Hematopoietic multipotent progenitor cell treated with erythropoietin and hydrocortisone succinate and interleukin-3 and kit ligand, for 15 days (in vitro differentiated cells): ENCODE data around the gene ZNF135.
A peak's percentile ranks its signal among the peaks of the same experiment; 100 is the strongest.

Source experiments
- DNase-seq: peaks from one replicate; pipeline ENCODE4 v3.0.0-alpha.2; 2015; ENCODE audit warnings: low spot score

Gene ZNF135

GRCh38 chr19:58059003-58059670 lies at the start of gene ZNF135:
ZNF135 (plus strand) TSS chr19:58059282; CDS start chr19:58060003, 721 bp downstream.
- no peak for DNase-seq

- DNase-seq = no peak
Observed at GRCh38 chr19:58009301-58009665, 49.8 kb upstream of the ZNF135 start.

- DNase-seq = peak; percentile 11
Observed at GRCh38 chr19:58009666-58010301, 49.3 kb upstream of the ZNF135 start.

- no peak for DNase-seq
Observed at GRCh38 chr19:58010507-58010906, 48.6 kb upstream of the ZNF135 start.

- no peak for DNase-seq
Observed at GRCh38 chr19:58014141-58014540, 44.9 kb upstream of the ZNF135 start.

- no peak for DNase-seq
Observed at GRCh38 chr19:58020129-58020528, 39.0 kb upstream of the ZNF135 start.

GRCh38 chr19:58021541-58022282 lies 37.4 kb upstream of the ZNF135 start:
- peak; percentile 2 for DNase-seq

- DNase-seq = no peak
Observed at GRCh38 chr19:58022283-58022660, 36.8 kb upstream of the ZNF135 start.

- no peak for DNase-seq
Observed at GRCh38 chr19:58024661-58025060, 34.4 kb upstream of the ZNF135 start.

- DNase-seq = no peak
Observed at GRCh38 chr19:58033741-58034476, 25.2 kb upstream of the ZNF135 start, which contains the start of gene ZSCAN1. ZSCAN1 (plus strand) TSS chr19:58034025; CDS start chr19:58037837, 3,812 bp downstream.

- DNase-seq = no peak
Observed at GRCh38 chr19:58034477-58034793, 24.6 kb upstream of the ZNF135 start.

- DNase-seq = no peak
Observed at GRCh38 chr19:58035863-58036262, 23.2 kb upstream of the ZNF135 start.

- no peak for DNase-seq
Observed at GRCh38 chr19:58037927-58038687, 21.0 kb upstream of the ZNF135 start.

- DNase-seq = no peak
Observed at GRCh38 chr19:58038688-58039204, 20.3 kb upstream of the ZNF135 start.

- DNase-seq = no peak
Observed at GRCh38 chr19:58040751-58041525, 18.1 kb upstream of the ZNF135 start.

GRCh38 chr19:58042495-58043340 lies 16.4 kb upstream of the ZNF135 start:
- no peak for DNase-seq

- DNase-seq = no peak
Observed at GRCh38 chr19:58044391-58044790, 14.7 kb upstream of the ZNF135 start.

- no peak for DNase-seq
Observed at GRCh38 chr19:58044886-58045285, 14.2 kb upstream of the ZNF135 start.

GRCh38 chr19:58045411-58046050 lies 13.6 kb upstream of the ZNF135 start:
- DNase-seq = no peak
